Ramos (cell line): ENCODE results near the gene PANK3.
"Not testable (repeated sequence)": the region's sequence is repeated elsewhere in the genome, so short reads cannot be mapped to it uniquely, and the experiment has no call there.

Experiments used
- in situ Hi-C: fragments of 300-500 bp; cut with MboI; formaldehyde crosslinking; loops from one replicate; pipeline ENCODE4 v1.14.3; 2022; ENCODE audit warnings: low sequenced_read_pairs; ENCODE audit not compliant: unreplicated experiment

Gene PANK3

GRCh38 chr5:168557389-168557788 lies 21.8 kb downstream of the PANK3 start:
- in situ Hi-C loops, result no loop called here

- in situ Hi-C loops, result no loop called here
Measured at GRCh38 chr5:168553377-168554130, 25.6 kb downstream of the PANK3 start.

GRCh38 chr5:168552146-168552545 lies 27.0 kb downstream of the PANK3 start:
- in situ Hi-C loops, result no loop called here

GRCh38 chr5:168550656-168551055 lies 28.5 kb downstream of the PANK3 start:
- in situ Hi-C loops, result no loop called here

GRCh38 chr5:168549554-168549953 lies 29.6 kb downstream of the PANK3 start:
- in situ Hi-C loops, result no loop called here

GRCh38 chr5:168537176-168537575 lies 42.0 kb downstream of the PANK3 start:
- in situ Hi-C loops, result no loop called here

- in situ Hi-C loops, result not testable (repeated sequence)
Measured at GRCh38 chr5:168534351-168534750, 44.8 kb downstream of the PANK3 start.

- in situ Hi-C loops, result no loop called here
Measured at GRCh38 chr5:168531987-168532864, 46.9 kb downstream of the PANK3 start.

GRCh38 chr5:168531191-168531590 lies 48.0 kb downstream of the PANK3 start:
- in situ Hi-C loops, result no loop called here

- in situ Hi-C loops, result no loop called here
Measured at GRCh38 chr5:168530621-168531150, 48.5 kb downstream of the PANK3 start.

- in situ Hi-C loops, result no loop called here
Measured at GRCh38 chr5:168529374-168530234, 49.6 kb downstream of the PANK3 start.

- in situ Hi-C loops, result no loop called here
Measured at GRCh38 chr5:168528521-168529373, 50.4 kb downstream of the PANK3 start, which contains the start of gene FBLL1. Gene FBLL1 (plus strand): TSS chr5:168529305. CDS start chr5:168529505, 200 bp downstream.

GRCh38 chr5:168527756-168528295 lies 51.3 kb downstream of the PANK3 start:
- in situ Hi-C loops, result no loop called here

GRCh38 chr5:168525856-168526255 lies 53.3 kb downstream of the PANK3 start:
- in situ Hi-C loops, result no loop called here

GRCh38 chr5:168513861-168514428 lies 65.2 kb downstream of the PANK3 start:
- in situ Hi-C loops, result no loop called here

- in situ Hi-C loops, result no loop called here
Measured at GRCh38 chr5:168502563-168503237, 76.5 kb downstream of the PANK3 start.
